ENCODE measurements around the gene RABGGTA. TPM values are rescaled to one million over a fixed set of nuclear protein-coding genes. Genes with fewer than 3 reads are reported as not detected.
A peak's percentile ranks its signal among the peaks of the same experiment; 100 is the strongest.

RABGGTA gene
- total and polyA plus RNA-seq, 9 of the 15 experiments (the other 6 are each of a cell fraction or from before 2014, with no cell fraction given): 4.5 to 24.2 (median 15.5) TPM

DNA sequence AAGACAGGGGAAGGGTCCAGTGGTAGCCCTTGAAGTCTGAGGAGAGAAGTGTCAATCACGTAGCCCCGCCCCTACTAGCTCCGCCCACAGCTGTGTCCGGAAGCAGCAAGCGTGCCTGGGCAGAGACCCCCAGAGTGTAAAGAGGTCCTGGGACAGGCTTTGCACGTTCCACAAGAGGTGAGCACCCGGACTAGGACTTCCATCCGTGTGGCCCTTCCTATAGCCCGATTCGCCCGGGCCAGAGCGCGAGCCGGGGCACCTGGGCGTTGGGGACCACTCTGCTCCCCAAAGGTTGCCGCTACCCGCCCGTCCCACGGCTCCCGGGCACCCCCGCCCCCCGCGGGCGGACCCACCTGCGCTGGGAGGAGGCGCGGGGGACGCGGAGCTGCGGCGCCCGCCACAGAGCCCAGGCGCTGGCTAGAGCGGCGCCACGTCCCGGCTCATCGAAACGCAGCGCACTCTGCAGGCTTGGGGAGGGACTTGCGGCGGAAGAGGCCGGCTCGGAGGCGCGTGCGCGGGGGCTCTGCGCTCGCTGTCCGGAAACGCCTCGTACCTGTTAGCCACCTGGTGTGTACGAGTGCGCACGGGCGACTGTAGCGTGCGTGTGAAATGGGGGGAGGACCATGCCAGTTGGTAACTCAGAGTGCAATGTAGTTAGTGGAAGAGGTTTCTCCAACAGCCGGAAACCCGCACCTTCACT is at the start of gene RABGGTA (continued):
- TF ChIP-seq, protein P1, sequence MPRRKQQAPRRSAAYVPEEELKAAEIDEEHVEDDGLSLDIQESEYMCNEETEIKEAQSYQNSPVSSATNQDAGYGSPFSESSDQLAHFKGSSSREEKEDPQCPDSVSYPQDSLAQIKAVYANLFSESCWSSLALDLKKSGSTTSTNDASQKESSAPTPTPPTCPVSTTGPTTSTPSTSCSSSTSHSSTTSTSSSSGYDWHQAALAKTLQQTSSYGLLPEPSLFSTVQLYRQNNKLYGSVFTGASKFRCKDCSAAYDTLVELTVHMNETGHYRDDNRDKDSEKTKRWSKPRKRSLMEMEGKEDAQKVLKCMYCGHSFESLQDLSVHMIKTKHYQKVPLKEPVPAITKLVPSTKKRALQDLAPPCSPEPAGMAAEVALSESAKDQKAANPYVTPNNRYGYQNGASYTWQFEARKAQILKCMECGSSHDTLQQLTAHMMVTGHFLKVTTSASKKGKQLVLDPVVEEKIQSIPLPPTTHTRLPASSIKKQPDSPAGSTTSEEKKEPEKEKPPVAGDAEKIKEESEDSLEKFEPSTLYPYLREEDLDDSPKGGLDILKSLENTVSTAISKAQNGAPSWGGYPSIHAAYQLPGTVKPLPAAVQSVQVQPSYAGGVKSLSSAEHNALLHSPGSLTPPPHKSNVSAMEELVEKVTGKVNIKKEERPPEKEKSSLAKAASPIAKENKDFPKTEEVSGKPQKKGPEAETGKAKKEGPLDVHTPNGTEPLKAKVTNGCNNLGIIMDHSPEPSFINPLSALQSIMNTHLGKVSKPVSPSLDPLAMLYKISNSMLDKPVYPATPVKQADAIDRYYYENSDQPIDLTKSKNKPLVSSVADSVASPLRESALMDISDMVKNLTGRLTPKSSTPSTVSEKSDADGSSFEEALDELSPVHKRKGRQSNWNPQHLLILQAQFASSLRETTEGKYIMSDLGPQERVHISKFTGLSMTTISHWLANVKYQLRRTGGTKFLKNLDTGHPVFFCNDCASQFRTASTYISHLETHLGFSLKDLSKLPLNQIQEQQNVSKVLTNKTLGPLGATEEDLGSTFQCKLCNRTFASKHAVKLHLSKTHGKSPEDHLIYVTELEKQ (CRISPR knock-in tag; IDR thresholded peaks at IDR 0.05): no peak
- TF ChIP-seq TGIF2 (CRISPR knock-in tag; IDR thresholded peaks at IDR 0.05) (no peak), MTA2 (IDR thresholded peaks at IDR 0.05; ENCODE audit: low read depth) (no peak), SIN3B (IDR thresholded peaks at IDR 0.05; ENCODE audit: low read depth) (peak; percentile 54; the same call in 1 of the 2 replicates), ZNF12 (CRISPR knock-in tag; IDR thresholded peaks at IDR 0.05) (peak; percentile 79), POLR2AphosphoS2 (IDR thresholded peaks at IDR 0.05; ENCODE audit: low read length) (no peak), TARDBP (IDR thresholded peaks at IDR 0.05) (peak; percentile 45; the same call in 1 of the 2 replicates), BMI1 (IDR thresholded peaks at IDR 0.05; ENCODE audit: low read length) (no peak), KLF6 (CRISPR knock-in tag; IDR thresholded peaks at IDR 0.05; ENCODE audit: borderline replicate concordance) (no peak), HOXB6 (CRISPR knock-in tag; IDR thresholded peaks at IDR 0.05; ENCODE audit: borderline replicate concordance) (no peak)
- TF ChIP-seq, protein P2, sequence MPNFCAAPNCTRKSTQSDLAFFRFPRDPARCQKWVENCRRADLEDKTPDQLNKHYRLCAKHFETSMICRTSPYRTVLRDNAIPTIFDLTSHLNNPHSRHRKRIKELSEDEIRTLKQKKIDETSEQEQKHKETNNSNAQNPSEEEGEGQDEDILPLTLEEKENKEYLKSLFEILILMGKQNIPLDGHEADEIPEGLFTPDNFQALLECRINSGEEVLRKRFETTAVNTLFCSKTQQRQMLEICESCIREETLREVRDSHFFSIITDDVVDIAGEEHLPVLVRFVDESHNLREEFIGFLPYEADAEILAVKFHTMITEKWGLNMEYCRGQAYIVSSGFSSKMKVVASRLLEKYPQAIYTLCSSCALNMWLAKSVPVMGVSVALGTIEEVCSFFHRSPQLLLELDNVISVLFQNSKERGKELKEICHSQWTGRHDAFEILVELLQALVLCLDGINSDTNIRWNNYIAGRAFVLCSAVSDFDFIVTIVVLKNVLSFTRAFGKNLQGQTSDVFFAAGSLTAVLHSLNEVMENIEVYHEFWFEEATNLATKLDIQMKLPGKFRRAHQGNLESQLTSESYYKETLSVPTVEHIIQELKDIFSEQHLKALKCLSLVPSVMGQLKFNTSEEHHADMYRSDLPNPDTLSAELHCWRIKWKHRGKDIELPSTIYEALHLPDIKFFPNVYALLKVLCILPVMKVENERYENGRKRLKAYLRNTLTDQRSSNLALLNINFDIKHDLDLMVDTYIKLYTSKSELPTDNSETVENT (CRISPR knock-in tag; IDR thresholded peaks at IDR 0.05): peak; percentile 99
- TF ChIP-seq, protein P3, sequence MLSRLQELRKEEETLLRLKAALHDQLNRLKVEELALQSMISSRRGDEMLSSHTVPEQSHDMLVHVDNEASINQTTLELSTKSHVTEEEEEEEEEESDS (CRISPR knock-in tag; IDR thresholded peaks at IDR 0.05): no peak
- TF ChIP-seq, protein P4, sequence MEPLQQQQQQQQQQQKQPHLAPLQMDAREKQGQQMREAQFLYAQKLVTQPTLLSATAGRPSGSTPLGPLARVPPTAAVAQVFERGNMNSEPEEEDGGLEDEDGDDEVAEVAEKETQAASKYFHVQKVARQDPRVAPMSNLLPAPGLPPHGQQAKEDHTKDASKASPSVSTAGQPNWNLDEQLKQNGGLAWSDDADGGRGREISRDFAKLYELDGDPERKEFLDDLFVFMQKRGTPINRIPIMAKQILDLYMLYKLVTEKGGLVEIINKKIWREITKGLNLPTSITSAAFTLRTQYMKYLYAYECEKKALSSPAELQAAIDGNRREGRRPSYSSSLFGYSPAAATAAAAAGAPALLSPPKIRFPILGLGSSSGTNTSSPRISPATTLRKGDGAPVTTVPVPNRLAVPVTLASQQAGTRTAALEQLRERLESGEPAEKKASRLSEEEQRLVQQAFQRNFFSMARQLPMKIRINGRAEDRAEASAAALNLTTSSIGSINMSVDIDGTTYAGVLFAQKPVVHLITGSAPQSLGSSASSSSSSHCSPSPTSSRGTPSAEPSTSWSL (CRISPR knock-in tag; IDR thresholded peaks at IDR 0.05; ENCODE audit: borderline replicate concordance): no peak

Data from K562 (cell line).